ENCODE results near the gene ELF1.

GRCh38 chr13:41054919-41055619 is 36.0 kb upstream of the ELF1 start:
- peak; percentile 20 for TF ChIP-seq CTCF (IDR thresholded peaks at IDR 0.05; ENCODE audit: low read length)
- no peak for TF ChIP-seq EZH2 (optimal IDR thresholded peaks at IDR 0.05; ENCODE audit: low read depth, low read length)
- no peak for TF ChIP-seq EZH2phosphoT487 (IDR thresholded peaks at IDR 0.05; ENCODE audit: low read length)

Measured in MM.1S (cell line).